RKO (cell line): ENCODE measurements around the gene CHD2.

Experiments used
- DNase-seq: peaks from one replicate; pipeline ENCODE4 v3.0.0-alpha.2; 2016; ENCODE audit warnings: low spot score

The CHD2 gene

GRCh38 chr15:92962914-92963313 lies 62.8 kb downstream of the CHD2 start:
- DNase-seq = no peak

GRCh38 chr15:92963794-92964193 lies 63.7 kb downstream of the CHD2 start:
- DNase-seq = no peak

- DNase-seq = no peak
Measured at GRCh38 chr15:92968926-92969651, 69.0 kb downstream of the CHD2 start.

- no peak for DNase-seq
Measured at GRCh38 chr15:92970656-92971055, 70.5 kb downstream of the CHD2 start.

GRCh38 chr15:92971081-92971480 lies 71.0 kb downstream of the CHD2 start:
- DNase-seq = no peak

GRCh38 chr15:92971713-92972112 lies 71.6 kb downstream of the CHD2 start:
- no peak for DNase-seq

GRCh38 chr15:92974183-92974915 lies 74.2 kb downstream of the CHD2 start:
- no peak for DNase-seq

- DNase-seq = no peak
Measured at GRCh38 chr15:92979011-92979701, 79.0 kb downstream of the CHD2 start.

- DNase-seq = no peak
Measured at GRCh38 chr15:92981333-92981732, 81.2 kb downstream of the CHD2 start.

- no peak for DNase-seq
Measured at GRCh38 chr15:92984161-92984560, 84.0 kb downstream of the CHD2 start.

GRCh38 chr15:92989470-92989869 lies 89.3 kb downstream of the CHD2 start:
- no peak for DNase-seq

GRCh38 chr15:92990031-92990430 lies 89.9 kb downstream of the CHD2 start:
- DNase-seq = no peak

- no peak for DNase-seq
Measured at GRCh38 chr15:92992720-92993119, 92.6 kb downstream of the CHD2 start.

- DNase-seq = no peak
Measured at GRCh38 chr15:92997821-92998220, 97.7 kb downstream of the CHD2 start.

GRCh38 chr15:93001156-93001555 lies 101.0 kb downstream of the CHD2 start:
- no peak for DNase-seq

GRCh38 chr15:93001881-93002280 lies 101.8 kb downstream of the CHD2 start:
- DNase-seq = peak; percentile 45

- DNase-seq = no peak
Measured at GRCh38 chr15:93005133-93005532, 105.0 kb downstream of the CHD2 start.

GRCh38 chr15:93007994-93008393 lies 107.9 kb downstream of the CHD2 start:
- DNase-seq = no peak

- DNase-seq = no peak
Measured at GRCh38 chr15:93012786-93013185, 112.7 kb downstream of the CHD2 start.

GRCh38 chr15:93017526-93017925 lies 117.4 kb downstream of the CHD2 start:
- no peak for DNase-seq

GRCh38 chr15:93018574-93018973 lies 118.5 kb downstream of the CHD2 start:
- no peak for DNase-seq

- no peak for DNase-seq
Measured at GRCh38 chr15:93019090-93019489, 119.0 kb downstream of the CHD2 start.

GRCh38 chr15:93019971-93020370 lies 119.8 kb downstream of the CHD2 start:
- DNase-seq = no peak
